ENCODE measurements around the gene MANEAL.

Gene MANEAL

GRCh38 chr1:37828410-37829074, 34.9 kb downstream of the MANEAL start:
- no peak for DNase-seq

DNA sequence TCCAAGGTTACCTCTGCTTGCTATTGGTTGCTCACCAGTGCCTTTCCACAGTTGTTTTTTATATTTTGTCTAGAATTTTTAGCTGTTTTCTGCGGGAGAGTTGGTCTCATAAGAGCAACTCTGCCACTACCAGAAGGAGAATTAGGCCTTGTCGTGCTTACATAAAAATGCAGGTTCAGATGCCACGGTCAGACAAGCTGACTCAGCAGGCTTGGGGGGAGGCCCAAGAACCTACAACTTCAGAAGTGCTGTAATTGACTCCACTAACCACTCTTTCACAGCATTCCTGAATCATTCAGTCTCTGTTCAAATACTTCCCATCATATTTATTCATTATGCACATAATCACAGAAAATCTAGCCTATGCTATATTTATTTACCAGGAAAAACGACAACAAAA, 37.5 kb downstream of the MANEAL start:
- DNase-seq = no peak

GRCh38 chr1:37831809-37832208, 38.2 kb downstream of the MANEAL start:
- DNase-seq = no peak

GRCh38 chr1:37836788-37837187, 43.1 kb downstream of the MANEAL start:
- DNase-seq = no peak

GRCh38 chr1:37839676-37840075, 46.0 kb downstream of the MANEAL start:
- no peak for DNase-seq

DNA sequence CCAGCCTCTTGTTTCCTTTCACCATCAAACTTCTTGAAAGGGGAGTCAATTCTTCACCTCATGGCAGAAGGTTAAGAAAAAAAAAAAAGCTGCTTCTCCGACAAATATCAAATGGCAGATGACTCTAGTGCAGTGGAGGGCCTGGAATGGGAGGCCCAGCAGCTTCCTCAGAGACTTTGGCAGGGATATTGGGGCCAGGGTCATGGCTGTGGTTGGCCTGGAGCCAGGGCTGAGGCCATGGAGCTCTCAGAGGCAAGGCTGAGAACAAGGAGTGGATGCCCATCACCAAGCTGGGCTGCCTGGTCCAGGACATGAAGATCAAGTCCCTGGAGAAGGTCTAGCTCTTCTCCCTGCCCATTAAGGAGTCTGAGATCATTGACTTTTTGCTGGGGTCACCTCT, 47.1 kb downstream of the MANEAL start:
- no peak for DNase-seq

- DNase-seq = no peak
Observed at GRCh38 chr1:37841652-37842051, 48.0 kb downstream of the MANEAL start.

DNA sequence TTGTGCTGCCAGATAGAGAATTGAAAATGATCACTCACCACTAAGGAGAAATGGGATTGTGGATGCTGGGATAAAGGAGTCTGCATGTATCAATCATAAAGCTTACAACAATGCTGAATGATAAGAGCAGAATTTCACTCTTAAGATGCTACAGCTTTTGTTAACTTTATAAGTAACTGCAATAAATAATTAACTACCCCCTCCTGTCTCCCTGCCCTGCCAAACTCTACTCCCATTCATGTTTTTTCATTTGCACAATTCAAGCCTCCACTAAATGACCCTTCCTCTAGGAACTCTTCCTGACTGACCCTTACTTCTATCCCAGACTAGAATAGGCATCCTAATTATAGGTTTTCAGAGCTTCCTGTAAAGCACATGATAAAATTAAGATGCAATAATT, 50.9 kb downstream of the MANEAL start:
- no peak for DNase-seq

DNA sequence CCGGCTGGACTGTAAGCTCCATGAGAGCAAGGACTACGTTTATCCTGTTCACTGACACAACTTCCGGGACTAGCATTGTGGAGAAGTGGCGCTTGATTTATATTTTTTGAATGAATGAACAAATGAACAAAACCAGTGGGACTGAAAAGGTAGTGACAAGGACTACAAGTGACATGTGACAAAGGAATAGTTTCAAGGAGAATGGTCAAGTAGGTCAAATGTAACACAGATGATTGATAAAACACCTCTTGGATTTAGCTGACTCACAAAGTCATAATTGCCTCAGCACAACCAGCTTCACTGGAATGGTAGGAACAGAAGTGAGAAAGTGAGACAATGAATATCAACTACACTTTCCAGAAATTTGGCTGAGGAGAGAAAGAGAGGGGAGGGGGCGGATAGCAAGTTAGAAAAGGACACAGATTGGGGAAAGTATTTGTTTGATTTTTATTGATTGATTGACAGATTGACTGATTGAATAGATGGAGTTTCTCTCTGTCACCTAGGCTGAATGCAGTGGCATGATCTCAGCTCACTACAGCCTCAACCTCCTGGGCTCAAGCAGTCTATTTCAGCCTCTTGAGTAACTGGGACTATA, 51.5 kb downstream of the MANEAL start:
- DNase-seq = no peak

DNA sequence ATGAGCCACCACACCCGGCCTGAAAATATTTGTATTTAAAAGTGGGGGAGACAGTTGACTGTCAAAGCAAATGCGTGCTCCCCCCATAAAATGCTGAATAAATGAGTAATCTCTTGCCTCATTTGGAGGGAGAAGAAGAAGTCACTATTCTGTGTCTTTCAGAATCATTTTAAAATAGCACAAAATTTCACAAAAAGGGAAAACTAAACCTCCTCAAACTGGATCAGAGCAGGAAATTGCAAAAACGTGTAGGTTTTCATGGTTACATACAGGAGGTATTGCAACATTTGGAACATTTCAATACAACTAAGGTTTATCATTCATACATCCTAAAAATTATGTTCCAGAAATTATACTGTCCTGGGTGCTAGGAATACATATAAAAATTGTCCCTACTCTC, 52.1 kb downstream of the MANEAL start:
- no peak for DNase-seq

- no peak for DNase-seq
Observed at GRCh38 chr1:37846647-37847339, 53.1 kb downstream of the MANEAL start.

DNA sequence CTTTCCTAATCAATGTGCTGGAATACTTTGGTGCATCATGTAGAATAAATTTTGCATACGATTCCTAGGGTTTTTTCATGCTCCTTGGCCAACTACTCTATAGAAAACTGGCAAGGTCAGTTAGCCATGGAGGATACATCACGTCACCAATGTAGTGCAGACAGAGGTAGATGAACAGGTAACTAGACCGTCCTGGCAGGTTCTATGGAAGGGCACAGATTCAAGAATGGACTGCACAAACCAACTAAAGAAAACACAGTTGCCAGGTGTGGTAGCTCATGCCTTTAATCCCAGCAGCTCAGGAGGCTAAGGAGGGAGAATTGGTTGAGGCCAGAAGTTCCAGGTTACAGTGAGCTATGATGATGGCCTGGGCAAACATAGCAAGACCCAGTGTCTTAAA, 55.8 kb downstream of the MANEAL start:
- DNase-seq = no peak

DNA sequence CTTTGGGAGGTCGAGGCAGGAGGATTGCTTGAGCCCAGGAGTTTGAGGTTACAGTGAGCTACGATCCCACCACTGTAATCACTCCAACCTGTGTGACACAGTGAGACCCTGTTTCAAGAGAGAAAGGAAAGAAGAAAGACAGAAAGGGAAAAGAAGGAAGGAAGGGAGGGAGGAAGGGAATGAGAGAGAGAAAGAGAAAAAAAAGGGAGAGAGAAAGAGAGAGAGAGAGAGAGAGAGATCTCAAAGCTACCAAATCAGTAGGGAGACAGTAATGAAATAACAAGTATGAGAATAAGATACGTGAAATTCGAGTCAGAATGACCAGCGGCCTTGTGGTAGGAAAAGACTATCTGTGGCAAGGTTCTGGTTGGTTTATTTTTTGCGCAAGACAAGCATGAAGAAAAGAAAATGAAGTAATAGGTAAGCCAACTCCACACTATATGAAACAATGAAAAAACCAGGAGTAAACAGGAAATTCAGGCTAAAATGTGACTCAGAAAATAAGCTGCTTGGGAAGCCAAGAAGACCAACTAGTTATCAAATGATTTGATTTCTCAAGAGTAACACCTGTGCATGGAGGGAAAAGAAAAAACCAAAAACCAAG, 56.8 kb downstream of the MANEAL start:
- no peak for DNase-seq
